GM12874 (cell line): Measurements from ENCODE around the gene ST8SIA5.

Source experiments
- TF ChIP-seq, protein P1 (sequence below): IDR thresholded peaks from 2 replicates; pipeline ENCODE4 v1.5.1; 2011; ENCODE audit warnings: low read depth, mild to moderate bottlenecking, control low read depth, low read length, moderate library complexity; ENCODE audit not compliant: insufficient read depth

Gene ST8SIA5

GRCh38 chr18:46738491-46738890 is 18.4 kb downstream of the ST8SIA5 start:
- TF ChIP-seq, protein P1, sequence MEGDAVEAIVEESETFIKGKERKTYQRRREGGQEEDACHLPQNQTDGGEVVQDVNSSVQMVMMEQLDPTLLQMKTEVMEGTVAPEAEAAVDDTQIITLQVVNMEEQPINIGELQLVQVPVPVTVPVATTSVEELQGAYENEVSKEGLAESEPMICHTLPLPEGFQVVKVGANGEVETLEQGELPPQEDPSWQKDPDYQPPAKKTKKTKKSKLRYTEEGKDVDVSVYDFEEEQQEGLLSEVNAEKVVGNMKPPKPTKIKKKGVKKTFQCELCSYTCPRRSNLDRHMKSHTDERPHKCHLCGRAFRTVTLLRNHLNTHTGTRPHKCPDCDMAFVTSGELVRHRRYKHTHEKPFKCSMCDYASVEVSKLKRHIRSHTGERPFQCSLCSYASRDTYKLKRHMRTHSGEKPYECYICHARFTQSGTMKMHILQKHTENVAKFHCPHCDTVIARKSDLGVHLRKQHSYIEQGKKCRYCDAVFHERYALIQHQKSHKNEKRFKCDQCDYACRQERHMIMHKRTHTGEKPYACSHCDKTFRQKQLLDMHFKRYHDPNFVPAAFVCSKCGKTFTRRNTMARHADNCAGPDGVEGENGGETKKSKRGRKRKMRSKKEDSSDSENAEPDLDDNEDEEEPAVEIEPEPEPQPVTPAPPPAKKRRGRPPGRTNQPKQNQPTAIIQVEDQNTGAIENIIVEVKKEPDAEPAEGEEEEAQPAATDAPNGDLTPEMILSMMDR, result no peak

DNA sequence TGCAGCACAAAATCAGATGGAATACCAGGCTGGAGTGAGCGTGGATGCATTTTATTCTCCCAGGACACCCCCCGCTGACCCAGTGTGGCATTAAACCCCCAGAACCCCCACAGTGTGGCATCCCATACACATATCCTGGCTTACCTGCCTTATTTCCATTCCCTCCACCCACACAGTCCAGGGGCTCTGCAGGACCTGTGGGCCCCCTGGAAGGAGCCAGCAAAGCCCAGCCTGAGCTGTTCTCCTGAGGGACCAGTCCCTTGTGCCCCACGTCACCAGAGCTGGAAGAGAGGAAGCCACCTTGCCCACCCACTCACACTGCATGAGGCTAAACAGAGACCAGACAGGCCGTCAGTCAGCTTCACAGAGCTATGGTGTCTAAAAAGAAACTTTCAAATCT is 20.1 kb downstream of the ST8SIA5 start:
- TF ChIP-seq, protein P1, result no peak

DNA sequence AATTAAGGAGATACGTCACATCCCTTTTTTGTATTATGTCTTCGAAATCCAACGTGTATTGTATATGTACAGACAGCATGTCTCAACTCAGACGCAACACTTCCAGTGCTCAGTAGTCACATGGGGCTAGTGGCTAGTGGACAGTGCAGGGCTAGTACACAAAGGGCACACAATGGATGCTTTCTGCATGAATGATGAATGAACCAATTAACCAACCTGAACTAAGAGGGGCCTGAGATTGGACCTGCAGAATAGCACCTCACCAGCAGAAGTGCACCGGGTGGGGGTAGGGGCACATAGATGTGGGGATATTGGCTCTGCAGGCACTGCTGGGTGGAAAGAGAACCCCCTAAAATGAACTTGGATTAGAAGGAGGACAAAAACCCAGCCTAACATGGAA is 20.7 kb downstream of the ST8SIA5 start:
- TF ChIP-seq, protein P1, result no peak

DNA sequence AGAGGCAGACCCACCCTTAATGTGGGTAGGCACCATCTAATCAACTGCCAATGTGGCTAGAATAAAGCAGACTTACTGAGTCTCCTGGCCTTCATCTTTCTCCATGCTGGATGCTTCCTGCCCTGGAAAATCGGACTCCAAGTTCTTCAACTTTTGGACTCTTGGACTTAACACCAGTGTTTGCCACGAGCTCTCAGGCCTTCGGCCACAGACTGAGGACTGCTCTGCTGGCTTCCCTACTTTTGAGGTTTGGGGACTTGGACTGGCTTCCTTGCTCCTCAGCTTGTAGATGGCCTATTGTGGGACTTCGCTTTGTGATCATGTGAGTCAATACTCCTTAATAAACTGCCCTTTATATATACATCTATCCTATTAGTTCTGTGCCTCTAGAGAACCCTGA is 21.9 kb downstream of the ST8SIA5 start:
- TF ChIP-seq, protein P1, result no peak

GRCh38 chr18:46733872-46734271 is 23.0 kb downstream of the ST8SIA5 start:
- TF ChIP-seq, protein P1, result no peak

GRCh38 chr18:46732801-46733200 is 24.1 kb downstream of the ST8SIA5 start:
- TF ChIP-seq, protein P1, result no peak

GRCh38 chr18:46732201-46732600 is 24.7 kb downstream of the ST8SIA5 start:
- TF ChIP-seq, protein P1, result no peak

DNA sequence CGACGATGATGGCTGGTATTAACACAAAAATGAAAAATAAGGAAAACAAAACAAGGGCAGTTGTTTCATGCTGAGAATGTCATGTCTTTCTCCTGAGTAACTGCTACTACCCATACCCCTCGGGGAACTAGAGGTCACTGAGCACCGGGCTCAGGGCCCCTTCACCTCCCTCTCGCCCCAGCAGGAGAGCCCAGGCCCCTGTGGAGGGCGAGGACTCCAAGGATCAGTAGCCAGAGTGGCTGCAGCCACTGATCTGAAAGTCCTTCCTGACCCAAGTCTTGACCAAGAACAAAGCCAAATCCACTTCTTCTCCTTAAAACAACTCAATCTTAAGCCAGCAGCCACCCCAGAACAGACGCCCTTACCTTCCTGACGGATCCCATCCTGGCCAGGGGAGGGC is 25.5 kb downstream of the ST8SIA5 start:
- TF ChIP-seq, protein P1, result no peak
